ENCODE results near the gene SLC49A4.

DNA sequence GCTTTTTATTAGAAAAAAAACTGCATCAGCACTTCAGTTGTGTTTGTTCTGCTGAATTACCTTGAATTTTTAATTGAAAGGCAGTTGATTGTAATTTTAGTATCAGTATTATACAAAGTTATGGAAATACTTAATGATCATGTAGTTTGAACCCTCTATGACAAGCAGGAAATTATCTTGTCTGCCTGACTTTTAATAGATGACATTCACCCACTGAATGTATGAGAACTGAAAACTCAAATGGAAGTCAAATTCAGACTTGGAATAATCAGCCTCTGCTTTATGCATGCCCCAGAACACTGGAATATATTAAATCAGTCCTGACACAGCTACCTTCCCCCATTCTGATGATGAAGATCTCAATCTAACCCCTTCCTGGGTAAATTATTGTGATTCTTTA, 73.5 kb downstream of the SLC49A4 start:
- TF ChIP-seq, protein P1, sequence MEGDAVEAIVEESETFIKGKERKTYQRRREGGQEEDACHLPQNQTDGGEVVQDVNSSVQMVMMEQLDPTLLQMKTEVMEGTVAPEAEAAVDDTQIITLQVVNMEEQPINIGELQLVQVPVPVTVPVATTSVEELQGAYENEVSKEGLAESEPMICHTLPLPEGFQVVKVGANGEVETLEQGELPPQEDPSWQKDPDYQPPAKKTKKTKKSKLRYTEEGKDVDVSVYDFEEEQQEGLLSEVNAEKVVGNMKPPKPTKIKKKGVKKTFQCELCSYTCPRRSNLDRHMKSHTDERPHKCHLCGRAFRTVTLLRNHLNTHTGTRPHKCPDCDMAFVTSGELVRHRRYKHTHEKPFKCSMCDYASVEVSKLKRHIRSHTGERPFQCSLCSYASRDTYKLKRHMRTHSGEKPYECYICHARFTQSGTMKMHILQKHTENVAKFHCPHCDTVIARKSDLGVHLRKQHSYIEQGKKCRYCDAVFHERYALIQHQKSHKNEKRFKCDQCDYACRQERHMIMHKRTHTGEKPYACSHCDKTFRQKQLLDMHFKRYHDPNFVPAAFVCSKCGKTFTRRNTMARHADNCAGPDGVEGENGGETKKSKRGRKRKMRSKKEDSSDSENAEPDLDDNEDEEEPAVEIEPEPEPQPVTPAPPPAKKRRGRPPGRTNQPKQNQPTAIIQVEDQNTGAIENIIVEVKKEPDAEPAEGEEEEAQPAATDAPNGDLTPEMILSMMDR (IDR thresholded peaks at IDR 0.05): no peak
- TF ChIP-seq POLR2AphosphoS5 (IDR thresholded peaks at IDR 0.05): no peak
- TF ChIP-seq POLR2A (IDR thresholded peaks at IDR 0.05; ENCODE audit: low read depth): no peak
